GM18951 (cell line): ENCODE measurements around the gene TXNDC12.

Experiments
- POLR2A ChIP-seq: IDR thresholded peaks from 4 replicates; pipeline ENCODE4 v1.6.1; 2011; ENCODE audit warnings: mild to moderate bottlenecking; ENCODE audit not compliant: insufficient read length, insufficient read depth; ENCODE audit errors: extremely low read depth
- in situ Hi-C: fragments of 300-500 bp; cut with MboI; formaldehyde crosslinking; loops from one replicate; pipeline ENCODE4 v1.12.0; 2022; ENCODE audit warnings: low sequenced_read_pairs, mixed read lengths, inconsistent platforms; ENCODE audit not compliant: unreplicated experiment

Gene TXNDC12

GRCh38 chr1:51973587-51974474 is 81.2 kb downstream of the TXNDC12 start:
- in situ Hi-C loops, result no loop called here
- TF ChIP-seq POLR2A, result no peak
